GM18511 (cell line): ENCODE measurements around the gene TMEM254.
"Not testable (repeated sequence)": the region's sequence is repeated elsewhere in the genome, so short reads cannot be mapped to it uniquely, and the experiment has no call there.

Experiments
- ATAC-seq: cut with Tn5 transposase; IDR thresholded peaks from one replicate; pipeline ENCODE4 v1.9.1; 2021; ENCODE audit warnings: mild to moderate bottlenecking, moderate library complexity; ENCODE audit not compliant: unreplicated experiment

Gene TMEM254

GRCh38 chr10:80132299-80133139, 54.1 kb downstream of the TMEM254 start, which contains the start of gene PLAC9:
Gene PLAC9, plus strand, starts transcription at chr10:80132730. Its CDS starts 33 bp downstream, at chr10:80132763.
- ATAC-seq = no peak

DNA sequence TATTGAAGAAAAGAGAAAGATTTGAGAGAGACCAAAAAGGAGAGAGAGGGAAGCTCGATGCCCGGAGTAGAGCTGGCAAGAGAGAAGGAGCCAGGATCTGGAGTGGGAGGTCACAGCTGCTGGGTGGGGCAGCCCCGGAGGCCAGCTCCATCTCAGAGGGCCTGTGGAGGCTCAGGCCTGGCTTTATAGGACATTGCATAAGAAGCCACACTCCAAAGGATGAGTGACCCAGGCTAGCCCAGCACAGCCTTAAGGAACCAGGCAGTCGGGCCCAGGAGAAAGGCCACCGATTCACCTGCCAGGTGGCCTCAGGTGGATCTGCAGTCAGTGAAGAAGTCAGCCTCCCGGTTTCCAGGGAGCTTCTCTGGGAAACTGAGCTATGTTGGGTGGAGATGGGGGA, 54.7 kb downstream of the TMEM254 start:
- no peak for ATAC-seq

- not testable (repeated sequence) for ATAC-seq
Observed at GRCh38 chr10:80133687-80134086, 55.2 kb downstream of the TMEM254 start.

GRCh38 chr10:80136134-80136571, 57.7 kb downstream of the TMEM254 start:
- no peak for ATAC-seq

- ATAC-seq = no peak
Observed at GRCh38 chr10:80137031-80137862, 58.8 kb downstream of the TMEM254 start.

GRCh38 chr10:80137920-80138319, 59.5 kb downstream of the TMEM254 start:
- no peak for ATAC-seq

DNA sequence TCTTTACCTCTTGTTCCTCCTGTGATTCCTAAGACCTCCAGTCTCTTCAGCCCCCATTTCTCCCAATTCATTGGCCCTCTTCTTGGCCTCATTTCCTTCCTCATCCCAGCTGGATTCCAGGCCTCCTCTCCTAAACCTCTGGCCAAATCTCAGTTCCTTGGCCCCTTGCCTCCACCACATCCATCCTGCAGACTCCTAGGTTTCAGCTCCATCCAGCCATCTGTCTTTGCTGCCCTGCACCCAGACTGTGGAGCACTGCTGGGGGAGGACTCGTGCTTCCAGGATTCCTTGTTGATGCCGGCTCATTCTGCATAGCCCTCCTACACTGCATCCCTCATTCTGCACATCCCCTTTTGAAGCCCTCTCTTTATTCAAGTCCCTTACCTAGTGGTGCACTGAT, 60.8 kb downstream of the TMEM254 start:
- ATAC-seq = no peak

DNA sequence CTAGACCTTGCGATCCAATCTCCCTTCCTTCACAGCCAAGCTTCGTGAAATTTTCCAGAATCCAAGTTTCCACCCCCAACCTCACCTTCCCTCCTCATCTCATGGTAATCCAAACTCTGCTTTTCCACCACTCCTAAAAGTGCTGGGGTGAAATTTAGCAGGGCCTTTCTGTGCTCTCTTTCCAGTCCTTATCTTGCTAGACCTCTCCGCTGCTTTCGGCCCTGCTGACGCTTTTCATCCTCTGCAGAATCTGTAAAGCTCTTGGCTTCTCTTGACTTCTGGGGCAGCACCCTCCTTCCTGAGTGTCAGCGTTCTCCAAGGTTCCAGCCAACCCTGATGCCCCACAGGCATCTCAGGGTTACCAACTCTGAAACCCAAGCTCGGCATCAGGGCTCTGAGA, 61.8 kb downstream of the TMEM254 start:
- ATAC-seq = no peak

- no peak for ATAC-seq
Observed at GRCh38 chr10:80141696-80142460, 63.4 kb downstream of the TMEM254 start.
